HG03196 (cell line): ENCODE data around the gene RNF215.

ENCODE experiments used
- ATAC-seq: cut with Tn5 transposase; IDR thresholded peaks from one replicate; pipeline ENCODE4 v1.9.1; 2021; ENCODE audit not compliant: unreplicated experiment

Gene RNF215

DNA sequence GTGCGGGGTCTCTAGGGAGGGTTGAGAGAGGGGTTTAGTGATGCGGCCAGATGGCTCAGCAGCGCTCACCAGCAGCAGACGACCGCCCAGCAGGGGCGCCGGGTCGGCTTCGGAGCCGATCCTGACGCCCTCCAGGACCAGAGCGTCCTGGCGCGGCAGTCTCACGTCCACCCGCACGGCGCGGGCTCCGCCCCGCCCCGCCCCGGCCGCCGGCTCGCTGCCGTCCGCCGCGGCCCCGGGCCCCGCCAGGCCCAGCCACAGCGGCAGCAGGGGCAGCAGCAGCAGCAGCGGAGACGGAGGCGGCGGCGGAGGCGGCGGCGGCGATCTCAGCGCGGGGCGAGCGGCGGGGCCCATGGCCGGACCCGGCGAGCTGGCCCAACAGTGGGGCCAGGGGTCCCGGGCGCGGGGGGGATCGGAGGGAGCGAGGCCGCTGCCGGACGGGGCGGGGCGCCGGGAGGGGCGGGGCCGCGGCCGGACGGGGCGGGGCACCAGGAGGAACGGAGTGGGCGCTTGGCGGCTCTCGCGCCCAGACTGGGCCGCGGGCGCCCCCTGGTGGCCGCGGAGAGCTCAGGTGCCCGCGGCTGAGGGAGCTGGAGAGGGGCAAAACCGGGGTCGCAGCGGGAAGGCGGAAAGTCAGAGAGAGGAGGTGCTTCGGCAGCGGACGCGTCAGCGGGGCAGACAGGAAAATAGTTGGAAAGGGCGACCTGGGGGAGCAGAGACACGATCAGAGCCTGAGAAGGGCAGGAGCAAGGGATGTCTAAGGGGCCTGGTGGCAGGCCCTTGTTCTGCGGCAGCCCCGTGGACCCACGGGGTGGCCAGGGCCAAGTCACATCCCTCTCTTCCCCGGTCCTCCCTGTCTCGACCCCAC is at the start of gene RNF215:
RNF215 (minus strand) TSS at position 452 of the 868 bp plus-strand sequence; CDS start at position 354, 98 bp downstream.
- ATAC-seq = peak; percentile 45

GRCh38 chr22:30436196-30436595 is 49.0 kb upstream of the RNF215 start:
- no peak for ATAC-seq

- ATAC-seq = no peak
Measured at GRCh38 chr22:30435674-30436126, 48.5 kb upstream of the RNF215 start.

GRCh38 chr22:30434843-30435242 is 47.6 kb upstream of the RNF215 start:
- no peak for ATAC-seq

GRCh38 chr22:30433773-30434172 is 46.6 kb upstream of the RNF215 start:
- no peak for ATAC-seq

- ATAC-seq = no peak
Measured at GRCh38 chr22:30433227-30433626, 46.0 kb upstream of the RNF215 start.

GRCh38 chr22:30432520-30432919 is 45.3 kb upstream of the RNF215 start:
- ATAC-seq = no peak

GRCh38 chr22:30432096-30432495 is 44.9 kb upstream of the RNF215 start:
- no peak for ATAC-seq

DNA sequence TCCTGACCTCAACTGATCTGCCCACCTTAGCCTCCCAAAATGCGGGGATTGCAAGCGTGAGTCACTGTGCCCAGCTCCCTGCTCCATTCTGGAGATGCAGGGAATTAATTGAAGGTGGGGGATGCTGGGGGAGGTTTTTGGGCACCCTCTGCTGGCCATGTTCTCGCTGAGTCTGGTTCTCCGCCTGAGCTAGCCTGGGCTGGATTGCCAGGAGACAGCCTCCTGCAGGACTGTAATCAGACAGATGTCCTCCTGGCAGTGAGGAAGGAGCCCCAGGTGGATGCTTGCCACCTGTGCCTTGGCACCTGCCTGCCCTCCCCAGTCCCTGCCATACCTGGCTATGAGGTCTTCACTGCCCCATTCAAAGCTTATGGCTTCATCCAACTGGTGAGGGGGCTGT is 43.7 kb upstream of the RNF215 start:
- no peak for ATAC-seq

DNA sequence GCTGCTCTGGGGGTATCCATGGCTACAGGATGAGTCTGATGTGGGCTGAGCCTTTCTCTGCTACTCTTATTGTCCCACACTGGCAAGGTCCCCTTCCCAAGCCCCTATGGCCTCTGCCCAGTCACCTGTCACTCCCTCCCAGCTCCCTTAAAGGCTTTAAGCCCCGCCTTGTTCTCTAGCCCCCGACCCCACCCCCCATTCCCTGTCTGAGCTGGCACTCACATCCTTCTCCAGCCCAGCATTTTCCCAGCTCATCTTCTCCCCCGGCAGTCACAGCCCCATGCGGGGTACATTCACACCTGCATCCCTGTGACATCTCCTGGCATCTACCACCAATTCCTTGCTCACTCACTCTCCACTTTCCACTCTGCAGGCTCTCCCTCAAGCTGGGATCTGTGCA is 42.7 kb upstream of the RNF215 start:
- no peak for ATAC-seq

- ATAC-seq = no peak
Measured at GRCh38 chr22:30427871-30428270, 40.7 kb upstream of the RNF215 start.

DNA sequence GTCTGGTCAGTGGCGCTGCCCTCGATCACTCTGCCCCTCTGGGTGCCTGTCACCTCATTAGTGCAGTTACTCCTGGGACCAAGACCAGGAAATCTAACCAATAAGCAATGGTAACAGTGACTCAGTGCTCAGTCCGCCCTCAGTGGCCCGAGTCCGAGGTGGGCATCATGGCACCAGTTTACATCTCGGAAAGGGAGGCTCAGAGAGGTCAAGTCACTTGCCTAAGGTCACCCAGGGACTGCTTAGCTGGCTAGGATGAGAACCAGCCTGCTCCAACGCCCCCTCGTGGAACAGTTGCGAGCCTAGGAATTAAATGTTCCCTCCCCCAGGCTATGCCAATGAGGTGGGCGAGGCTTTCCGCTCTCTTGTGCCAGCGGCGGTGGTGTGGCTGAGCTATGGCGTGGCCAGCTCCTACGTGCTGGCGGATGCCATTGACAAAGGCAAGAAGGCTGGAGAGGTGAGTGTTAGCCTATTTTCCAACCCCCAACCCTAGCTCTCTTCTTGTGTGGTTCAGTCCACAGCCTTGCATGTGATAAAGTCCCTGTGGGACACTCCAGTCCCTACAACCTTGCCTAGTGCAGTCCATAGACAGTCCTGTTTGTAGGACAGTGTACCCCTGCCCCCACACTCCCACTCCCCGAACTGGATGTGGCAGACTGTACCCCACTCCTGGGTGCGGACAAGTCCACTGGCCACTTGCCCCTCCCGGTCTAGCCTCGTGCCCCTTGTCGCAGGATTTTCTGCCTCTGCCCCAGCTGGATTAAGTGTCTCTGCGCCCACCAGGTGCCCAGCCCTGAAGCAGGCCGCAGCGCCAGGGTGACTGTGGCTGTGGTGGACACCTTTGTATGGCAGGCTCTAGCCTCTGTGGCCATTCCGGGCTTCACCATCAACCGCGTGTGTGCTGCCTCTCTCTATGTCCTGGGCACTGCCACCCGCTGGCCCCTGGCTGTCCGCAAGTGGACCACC is 39.5 kb upstream of the RNF215 start:
- no peak for ATAC-seq

DNA sequence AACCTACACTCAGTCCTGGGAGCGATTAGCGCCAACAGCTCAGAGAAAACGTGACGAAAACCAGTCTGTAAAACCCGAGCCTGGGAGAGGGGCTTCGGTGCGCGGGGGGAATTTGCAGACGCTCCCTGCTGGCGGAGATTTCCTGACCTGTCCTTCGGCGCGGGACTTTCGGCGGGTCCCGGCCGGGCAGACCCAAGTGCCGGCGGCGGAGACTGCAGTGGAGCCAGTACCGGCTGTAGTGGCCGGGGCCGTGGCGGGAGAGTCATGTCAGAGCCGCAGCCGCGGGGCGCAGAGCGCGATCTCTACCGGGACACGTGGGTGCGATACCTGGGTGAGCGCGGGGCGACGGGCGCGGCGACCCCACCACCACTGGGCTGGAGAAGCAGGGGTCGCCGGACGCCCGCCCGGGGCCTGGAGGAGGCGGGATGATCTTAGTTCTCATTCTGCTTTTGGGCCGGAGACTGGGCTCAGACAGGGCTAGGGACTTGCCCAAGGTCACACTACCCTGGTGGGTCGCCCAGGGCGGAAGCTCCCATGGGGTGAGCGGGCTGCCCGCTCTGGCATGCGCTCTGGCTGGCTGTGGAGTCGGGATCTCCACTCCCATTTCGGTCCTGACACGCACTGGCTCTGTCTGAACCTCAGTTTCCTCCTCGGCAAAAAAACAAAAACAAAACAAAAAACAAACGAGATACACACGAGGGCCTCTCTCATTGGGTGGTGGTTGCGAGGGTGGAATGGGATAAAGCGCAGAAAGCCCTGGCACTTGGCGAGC is 38.6 kb upstream of the RNF215 start, which contains the start of gene MTFP1:
MTFP1 (plus strand) TSS at position 153 of the 772 bp plus-strand sequence; CDS start at position 265, 112 bp downstream.
- ATAC-seq = no peak

- ATAC-seq = no peak
Measured at GRCh38 chr22:30425327-30425615, 38.1 kb upstream of the RNF215 start.

GRCh38 chr22:30424534-30425326 is 37.5 kb upstream of the RNF215 start:
- no peak for ATAC-seq

DNA sequence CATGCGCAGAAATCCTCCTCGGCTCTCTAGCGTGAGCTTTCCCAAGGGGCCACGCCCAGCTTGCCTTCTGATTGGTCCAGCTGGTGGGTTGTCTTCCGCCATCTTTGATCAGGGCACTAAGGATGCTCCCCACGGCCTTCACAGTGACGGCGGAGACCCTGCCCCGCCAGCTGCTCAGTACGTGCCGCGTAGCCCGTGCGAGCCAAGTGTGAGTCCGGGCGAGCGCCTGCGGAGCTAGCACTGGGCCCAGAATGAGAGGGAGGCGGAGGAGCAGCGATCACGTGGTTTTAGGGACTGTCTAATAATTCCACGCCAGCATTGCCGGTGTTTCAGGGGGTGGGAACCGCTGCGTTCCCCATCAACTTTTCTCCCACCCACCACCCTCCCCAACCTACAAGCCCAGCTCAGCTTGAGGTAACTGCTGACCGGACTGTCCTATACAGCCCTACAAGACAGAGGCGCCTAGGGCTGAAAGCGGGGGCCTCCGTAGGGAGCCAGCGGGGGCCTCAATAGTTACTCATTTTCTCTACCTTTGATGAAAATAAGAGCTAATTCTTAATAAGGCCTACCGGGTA is 36.8 kb upstream of the RNF215 start:
- ATAC-seq = peak; percentile 87

DNA sequence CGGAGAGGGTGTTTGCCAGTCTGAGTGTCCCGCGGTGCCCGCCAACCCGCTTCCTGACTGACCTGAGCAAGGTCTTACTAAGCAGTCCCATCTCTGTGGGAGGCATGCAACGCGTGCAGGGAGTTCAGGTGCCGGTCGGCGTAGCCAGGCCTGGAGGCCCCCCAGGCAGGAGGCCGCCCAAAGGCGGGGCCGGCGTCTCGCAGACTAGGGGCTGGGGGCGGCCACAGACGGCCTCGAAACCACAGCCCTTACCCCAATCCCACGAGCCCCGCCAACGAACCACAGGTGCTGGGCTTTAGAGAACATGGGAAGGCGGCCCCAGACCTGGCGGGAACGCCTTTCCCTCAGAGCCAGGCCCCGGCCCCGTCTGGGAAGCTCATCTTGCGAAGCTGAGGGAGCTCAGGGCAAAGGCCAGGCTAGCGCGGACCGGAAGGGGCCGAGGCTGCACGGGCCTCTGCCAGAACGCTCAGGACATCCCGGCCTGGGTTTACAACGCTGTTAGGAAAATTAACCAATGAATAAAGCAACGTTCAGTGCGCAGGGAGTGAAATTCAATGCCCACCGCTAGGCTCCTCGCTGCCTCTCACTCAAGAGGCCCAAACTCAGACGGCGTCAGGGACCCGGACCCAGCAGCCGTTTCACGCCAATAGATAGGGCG is 36.2 kb upstream of the RNF215 start:
- ATAC-seq = peak; percentile 31

DNA sequence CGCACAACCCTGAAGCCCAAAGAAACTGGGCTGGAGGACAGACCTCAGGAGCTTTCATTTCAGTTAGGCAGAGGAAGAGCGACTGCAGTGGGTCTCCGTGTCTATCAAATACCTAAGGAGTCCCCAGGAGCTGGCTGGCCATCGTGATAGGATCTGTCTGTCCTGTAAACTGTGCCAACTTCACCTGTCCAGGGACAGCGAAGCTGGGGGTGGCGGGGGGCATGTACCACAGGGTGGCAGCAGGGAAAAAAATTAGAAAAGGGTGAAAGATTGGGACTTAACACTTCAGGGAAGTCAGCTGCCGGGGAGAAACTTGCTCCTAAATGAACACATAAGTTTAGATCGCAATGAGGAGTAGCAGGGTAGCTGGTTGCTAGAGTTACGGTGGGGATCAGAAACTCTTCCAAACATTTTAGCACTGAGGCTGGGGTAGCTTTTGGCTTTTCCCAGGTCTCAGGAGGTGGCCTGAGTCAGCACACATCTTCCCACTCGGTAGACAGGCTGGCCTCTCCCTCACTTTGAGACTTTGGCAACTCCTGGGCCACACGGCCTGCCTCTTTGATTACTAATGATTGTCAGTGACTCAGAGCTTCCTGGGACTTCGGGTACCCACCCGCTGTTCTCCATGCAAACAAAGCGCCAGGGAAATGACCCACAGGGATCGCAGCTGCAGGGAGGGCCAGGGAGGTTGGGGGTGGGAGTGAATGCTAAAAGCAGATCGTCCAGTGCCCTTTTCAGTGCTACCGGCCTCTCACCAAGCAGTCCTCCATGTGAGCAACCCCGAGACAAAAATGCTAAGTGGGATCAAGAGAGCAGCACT is 35.5 kb upstream of the RNF215 start:
- no peak for ATAC-seq
